CMK (cell line): Measurements from ENCODE around the gene MBLAC1.

Source experiments
- DNase-seq: peaks from one replicate; pipeline ENCODE4 v3.0.0-alpha.2; 2010; ENCODE audit warnings: low read depth

The MBLAC1 gene

GRCh38 chr7:100098913-100099312, 27.9 kb upstream of the MBLAC1 start:
- no peak for DNase-seq

GRCh38 chr7:100099452-100099851, 27.3 kb upstream of the MBLAC1 start:
- no peak for DNase-seq

- peak; percentile 84 for DNase-seq
These were observed 26.2 kb upstream of the MBLAC1 start for GRCh38 chr7:100100420-100101015.

GRCh38 chr7:100101016-100101862, 25.5 kb upstream of the MBLAC1 start, which contains the start of the genes AP4M1 and MCM7:
AP4M1 (plus strand) TSS chr7:100101643; CDS start chr7:100101715, 72 bp downstream.
MCM7 (minus strand) TSS chr7:100101397; CDS start chr7:100101294, 103 bp downstream.
- DNase-seq, result peak; percentile 94

GRCh38 chr7:100102950-100103840, 23.6 kb upstream of the MBLAC1 start:
- no peak for DNase-seq

- no peak for DNase-seq
These were observed 21.2 kb upstream of the MBLAC1 start for GRCh38 chr7:100105534-100105933.

GRCh38 chr7:100106633-100107032, 20.1 kb upstream of the MBLAC1 start:
- DNase-seq, result no peak

GRCh38 chr7:100107125-100107737, 19.5 kb upstream of the MBLAC1 start:
- no peak for DNase-seq

- no peak for DNase-seq
These were observed 18.9 kb upstream of the MBLAC1 start for GRCh38 chr7:100107890-100108289.

GRCh38 chr7:100109521-100110163, 17.1 kb upstream of the MBLAC1 start:
- no peak for DNase-seq

GRCh38 chr7:100111156-100111555, 15.6 kb upstream of the MBLAC1 start:
- no peak for DNase-seq

- no peak for DNase-seq
These were observed 14.9 kb upstream of the MBLAC1 start for GRCh38 chr7:100111914-100112313.

GRCh38 chr7:100115026-100115425, 11.7 kb upstream of the MBLAC1 start:
- DNase-seq, result no peak

- DNase-seq, result no peak
These were observed 8.2 kb upstream of the MBLAC1 start for GRCh38 chr7:100118388-100119071.

- peak; percentile 86 for DNase-seq
These were observed 7.4 kb upstream of the MBLAC1 start, which contains the start of the genes CNPY4 and TAF6 for GRCh38 chr7:100119072-100119969. CNPY4 (plus strand) TSS chr7:100119634; CDS start chr7:100119745, 111 bp downstream. TAF6 (minus strand) TSS chr7:100119358; CDS start chr7:100114209, 5,149 bp downstream.

- DNase-seq, result no peak
These were observed 6.6 kb upstream of the MBLAC1 start for GRCh38 chr7:100119970-100120732.

GRCh38 chr7:100120733-100121036, 6.1 kb upstream of the MBLAC1 start:
- no peak for DNase-seq

- DNase-seq, result no peak
These were observed 4.7 kb upstream of the MBLAC1 start for GRCh38 chr7:100122067-100122466.

GRCh38 chr7:100122568-100122967, 4.2 kb upstream of the MBLAC1 start:
- no peak for DNase-seq
